ENCODE measurements around the gene PPARGC1A. TPM values are rescaled to one million over a fixed set of nuclear protein-coding genes. Genes with fewer than 3 reads are reported as not detected.

PPARGC1A gene
- total RNA-seq, 1 experiment from 2014 or later, result 1.9 TPM

- Mint-ChIP-seq H3K4me1 (peaks cover 58% of the 10 kb centered on the region), H3K4me3 (peak overlapping the region; percentile 8; the same call in 1 of the 2 replicates), H3K9me3 (no peaks in the 10 kb centered on the region), H3K36me3 (no peaks in the 10 kb centered on the region), H3K27me3 (ENCODE audit: low read depth) (peaks cover 15% of the 10 kb centered on the region), H3K27ac (no peak overlapping the region)
- ChIA-PET CTCF (interaction anchor here (0.6 to 2.7 kb wide), 12 partner anchors 10 to 1099 kb away, joined by 3 to 24 read pairs (median 4); no protein-coding TSS in a partner anchor), POLR2A (interaction anchor here (0.6 kb wide), 2 partner anchors 274 to 512 kb away, joined by 5 to 6 read pairs; no protein-coding TSS in a partner anchor)
- no peak for TF ChIP-seq SP1 (CRISPR knock-in tag; conservative IDR thresholded peaks at IDR 0.05)
- TF ChIP-seq GABPB1 (CRISPR knock-in tag; IDR thresholded peaks at IDR 0.05), result no peak
- no peak for TF ChIP-seq E2F5 (CRISPR knock-in tag; IDR thresholded peaks at IDR 0.05)
- TF ChIP-seq, protein P1, sequence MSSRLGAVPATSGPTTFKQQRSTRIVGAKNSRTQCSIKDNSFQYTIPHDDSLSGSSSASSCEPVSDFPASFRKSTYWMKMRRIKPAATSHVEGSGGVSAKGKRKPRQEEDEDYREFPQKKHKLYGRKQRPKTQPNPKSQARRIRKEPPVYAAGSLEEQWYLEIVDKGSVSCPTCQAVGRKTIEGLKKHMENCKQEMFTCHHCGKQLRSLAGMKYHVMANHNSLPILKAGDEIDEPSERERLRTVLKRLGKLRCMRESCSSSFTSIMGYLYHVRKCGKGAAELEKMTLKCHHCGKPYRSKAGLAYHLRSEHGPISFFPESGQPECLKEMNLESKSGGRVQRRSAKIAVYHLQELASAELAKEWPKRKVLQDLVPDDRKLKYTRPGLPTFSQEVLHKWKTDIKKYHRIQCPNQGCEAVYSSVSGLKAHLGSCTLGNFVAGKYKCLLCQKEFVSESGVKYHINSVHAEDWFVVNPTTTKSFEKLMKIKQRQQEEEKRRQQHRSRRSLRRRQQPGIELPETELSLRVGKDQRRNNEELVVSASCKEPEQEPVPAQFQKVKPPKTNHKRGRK (CRISPR knock-in tag; IDR thresholded peaks at IDR 0.05; ENCODE audit: borderline replicate concordance), result no peak
- TF ChIP-seq, protein P2, sequence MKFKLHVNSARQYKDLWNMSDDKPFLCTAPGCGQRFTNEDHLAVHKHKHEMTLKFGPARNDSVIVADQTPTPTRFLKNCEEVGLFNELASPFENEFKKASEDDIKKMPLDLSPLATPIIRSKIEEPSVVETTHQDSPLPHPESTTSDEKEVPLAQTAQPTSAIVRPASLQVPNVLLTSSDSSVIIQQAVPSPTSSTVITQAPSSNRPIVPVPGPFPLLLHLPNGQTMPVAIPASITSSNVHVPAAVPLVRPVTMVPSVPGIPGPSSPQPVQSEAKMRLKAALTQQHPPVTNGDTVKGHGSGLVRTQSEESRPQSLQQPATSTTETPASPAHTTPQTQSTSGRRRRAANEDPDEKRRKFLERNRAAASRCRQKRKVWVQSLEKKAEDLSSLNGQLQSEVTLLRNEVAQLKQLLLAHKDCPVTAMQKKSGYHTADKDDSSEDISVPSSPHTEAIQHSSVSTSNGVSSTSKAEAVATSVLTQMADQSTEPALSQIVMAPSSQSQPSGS (CRISPR knock-in tag; IDR thresholded peaks at IDR 0.05; ENCODE audit: borderline replicate concordance, low read depth), result no peak
- TF ChIP-seq ZNF423 (CRISPR knock-in tag; IDR thresholded peaks at IDR 0.05), result no peak
- no peak for TF ChIP-seq ZNF219 (CRISPR knock-in tag; IDR thresholded peaks at IDR 0.05; ENCODE audit: borderline replicate concordance)
- TF ChIP-seq ZBTB21 (CRISPR knock-in tag; IDR thresholded peaks at IDR 0.05; ENCODE audit: borderline replicate concordance), result no peak
- TF ChIP-seq E2F1 (CRISPR knock-in tag; IDR thresholded peaks at IDR 0.05), result no peak
- TF ChIP-seq IRF2 (CRISPR knock-in tag; IDR thresholded peaks at IDR 0.05; ENCODE audit: borderline replicate concordance, low read depth), result no peak
- TF ChIP-seq, protein P3, sequence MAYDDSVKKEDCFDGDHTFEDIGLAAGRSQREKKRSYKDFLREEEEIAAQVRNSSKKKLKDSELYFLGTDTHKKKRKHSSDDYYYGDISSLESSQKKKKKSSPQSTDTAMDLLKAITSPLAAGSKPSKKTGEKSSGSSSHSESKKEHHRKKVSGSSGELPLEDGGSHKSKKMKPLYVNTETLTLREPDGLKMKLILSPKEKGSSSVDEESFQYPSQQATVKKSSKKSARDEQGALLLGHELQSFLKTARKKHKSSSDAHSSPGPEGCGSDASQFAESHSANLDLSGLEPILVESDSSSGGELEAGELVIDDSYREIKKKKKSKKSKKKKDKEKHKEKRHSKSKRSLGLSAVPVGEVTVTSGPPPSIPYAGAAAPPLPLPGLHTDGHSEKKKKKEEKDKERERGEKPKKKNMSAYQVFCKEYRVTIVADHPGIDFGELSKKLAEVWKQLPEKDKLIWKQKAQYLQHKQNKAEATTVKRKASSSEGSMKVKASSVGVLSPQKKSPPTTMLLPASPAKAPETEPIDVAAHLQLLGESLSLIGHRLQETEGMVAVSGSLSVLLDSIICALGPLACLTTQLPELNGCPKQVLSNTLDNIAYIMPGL (CRISPR knock-in tag; IDR thresholded peaks at IDR 0.05), result no peak
- TF ChIP-seq ZBTB43 (CRISPR knock-in tag; IDR thresholded peaks at IDR 0.05), result no peak
- TF ChIP-seq GTF2I (CRISPR knock-in tag; conservative IDR thresholded peaks at IDR 0.05), result no peak
- ATAC-seq (no peak), DNase-seq (ENCODE audit: low spot score) (no peak)
Measured at GRCh38 chr4:23890369-23891063, 669 bp upstream of the PPARGC1A start.

GRCh38 chr4:23889391-23889790, 456 bp downstream of the PPARGC1A start:
- Mint-ChIP-seq H3K4me3 (peak overlapping the region; percentile 53), H3K27ac (no peak overlapping the region), H3K27me3 (ENCODE audit: low read depth) (peaks cover 15% of the 10 kb centered on the region), H3K4me1 (peaks cover 68% of the 10 kb centered on the region), H3K9me3 (no peaks in the 10 kb centered on the region), H3K36me3 (no peaks in the 10 kb centered on the region)
- ChIA-PET CTCF (interaction anchor here (0.7 to 2.7 kb wide), 5 partner anchors 13 to 623 kb away, joined by 3 to 24 read pairs (median 5); no protein-coding TSS in a partner anchor), POLR2A (no interaction called here)
- DNase-seq (ENCODE audit: low spot score) (no peak), ATAC-seq (no peak)
- TF ChIP-seq ATF1 (CRISPR knock-in tag; IDR thresholded peaks at IDR 0.05), result no peak
- TF ChIP-seq MLX (CRISPR knock-in tag; IDR thresholded peaks at IDR 0.05), result no peak
- TF ChIP-seq KAT7 (CRISPR knock-in tag; IDR thresholded peaks at IDR 0.05; ENCODE audit: borderline replicate concordance), result no peak
